SH-SY5Y (cell line): ENCODE data around the gene INHA.

Source experiments
- GATA2 ChIP-seq: IDR thresholded peaks from 2 replicates; pipeline ENCODE4 v1.6.1; 2011; ENCODE audit warnings: mild to moderate bottlenecking, low read depth, low read length
- GATA3 ChIP-seq: IDR thresholded peaks from 2 replicates; pipeline ENCODE4 v1.6.1; 2011; ENCODE audit warnings: low read depth, mild to moderate bottlenecking, low read length, moderate library complexity

DNA sequence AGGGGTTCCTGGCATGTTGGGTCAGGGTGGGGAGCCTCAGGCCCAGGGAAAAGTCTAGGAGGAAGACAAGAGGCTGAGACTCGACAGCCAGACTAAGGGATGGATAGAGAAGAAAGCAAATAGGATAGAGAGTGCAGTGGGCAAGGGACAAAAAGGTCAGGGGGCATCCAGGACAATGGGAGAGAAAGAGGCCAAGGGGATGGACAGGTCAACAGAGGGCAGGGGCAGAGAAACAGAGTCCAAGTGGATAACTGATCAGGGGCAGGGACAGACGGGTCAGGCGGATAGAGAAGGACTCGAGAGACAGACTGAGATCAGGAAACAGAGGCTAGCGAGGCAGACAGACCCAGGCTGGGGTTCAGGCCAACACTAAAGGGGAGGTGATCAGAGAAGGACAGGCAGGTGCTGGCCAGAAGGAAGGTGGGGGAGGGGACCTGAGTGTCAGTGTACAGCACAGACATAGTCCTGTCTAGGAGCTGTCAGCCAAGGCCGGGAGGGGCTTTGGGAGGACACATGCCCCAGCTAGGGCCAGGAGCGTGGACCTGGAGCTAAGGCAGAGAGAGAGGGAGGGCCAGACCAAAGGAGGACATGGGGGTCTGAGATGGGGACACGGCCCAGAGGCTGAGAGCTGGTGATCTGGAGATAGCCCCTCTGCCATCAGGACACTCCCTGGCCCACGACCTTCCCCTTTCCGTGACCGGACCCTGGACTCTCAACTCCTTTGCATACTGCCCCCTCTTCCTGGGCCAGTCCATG, 45.6 kb upstream of the INHA start:
- TF ChIP-seq GATA3 = no peak
- peak; percentile 87 for TF ChIP-seq GATA2
